A549 (cell line): Measurements from ENCODE around the gene CAV2. TPM values are rescaled to one million over a fixed set of nuclear protein-coding genes. Genes with fewer than 3 reads are reported as not detected.

Experiments
- ATAC-seq, 2 experiments: fragments of 200-7000 bp in 1 of 2; fragments of >200 bp in 1 of 2; cut with Nextera tagmentation in 1 of 2; cut with Tn5 transposase in 1 of 2; 3 replicates each; pipeline versions ENCODE4 v1.8.0 to v1.9.1; 2018 to 2020; ENCODE audit warnings: mild to moderate bottlenecking in 1 of 2, moderate library complexity in 1 of 2
- CTCF ChIA-PET: fragments of 300-600 bp; sonication (Branson Sonifier 250); formaldehyde crosslinking; extraction: SDS; loops from one replicate; lab custom pipeline; 2021; ENCODE audit warnings: antibody characterized with exemption, inconsistent platforms; lab: Yijun Ruan, JAX
- POLR2A ChIA-PET: fragments of 350-600 bp; formaldehyde crosslinking; extraction: SDS; loops from one replicate; lab custom pipeline; 2021; ENCODE audit warnings: antibody characterized with exemption, inconsistent platforms; lab: Yijun Ruan, JAX
- DNase-seq, 2 experiments: peaks; one replicate each; pipeline versions ENCODE4 v3.0.0 to v3.0.0-alpha.2; 2011 to 2016; ENCODE audit warnings: low read depth in 1 of 2, low spot score in 1 of 2
- FAIRE-seq: peaks from 2 replicates; lab custom pipeline; 2011; peaks lifted over from hg19 to GRCh38; lab: Jason Lieb, UNC
- H3K27ac ChIP-seq, 2 experiments: fragments of >200 bp; sonication (Bioruptor Twin); formaldehyde crosslinking; 3 replicates each; pipeline ENCODE4 v1.5.1; 2016 to 2017
- H3K4me1 ChIP-seq: fragments of >200 bp; sonication (Bioruptor Twin); formaldehyde crosslinking; 3 replicates; pipeline ENCODE4 v1.6.1; 2016
- H3K4me2 ChIP-seq: fragments of >200 bp; sonication (Bioruptor Twin); formaldehyde crosslinking; 3 replicates; pipeline ENCODE4 v1.6.1; 2016
- H3K4me3 ChIP-seq: fragments of >200 bp; sonication (Bioruptor Twin); formaldehyde crosslinking; 3 replicates; pipeline ENCODE4 v1.5.1; 2016
- H3K9me3 ChIP-seq: fragments of >200 bp; sonication (Bioruptor Twin); formaldehyde crosslinking; 3 replicates; pipeline ENCODE4 v1.6.1; 2016
- BCL3 ChIP-seq: fragments of >200 bp; sonication (Bioruptor Twin); formaldehyde crosslinking; IDR thresholded peaks from 3 replicates; pipeline ENCODE4 v1.6.1; 2016
- CBX8 ChIP-seq: fragments of 200-600 bp; sonication (generic); IDR thresholded peaks from 2 replicates; pipeline ENCODE4 v1.6.1; 2016
- CEBPB ChIP-seq, 2 experiments: fragments of >200 bp in 1 of 2; sonication (Bioruptor Twin) in 1 of 2; formaldehyde crosslinking in 1 of 2; IDR thresholded peaks; 2 replicates each; pipeline ENCODE4 v1.6.1; 2012 to 2016
- CHD2 ChIP-seq: fragments of 150-350 bp; IDR thresholded peaks from 2 replicates; pipeline ENCODE4 v1.6.1; 2014; ENCODE audit warnings: low read length; ENCODE audit not compliant: partially characterized antibody
- CHD4 ChIP-seq: fragments of 200-600 bp; sonication (generic); IDR thresholded peaks from 2 replicates; pipeline ENCODE4 v1.6.1; 2016; ENCODE audit warnings: antibody characterized with exemption, mild to moderate bottlenecking, borderline replicate concordance
- CTCF ChIP-seq: fragments of >200 bp; sonication (Bioruptor Twin); formaldehyde crosslinking; IDR thresholded peaks from 3 replicates; pipeline ENCODE4 v1.5.1; 2016
- EHF ChIP-seq: fragments of 250-450 bp; sonication (Bioruptor Pico); IDR thresholded peaks from 2 replicates; pipeline ENCODE4 v1.5.0; 2020; ENCODE audit warnings: mild to moderate bottlenecking
- EHMT2 ChIP-seq: fragments of 200-600 bp; sonication (generic); IDR thresholded peaks from 2 replicates; pipeline ENCODE4 v1.6.1; 2016; ENCODE audit warnings: antibody characterized with exemption, low read depth, mild to moderate bottlenecking, moderate library complexity
- EP300 ChIP-seq, 2 experiments: fragments of >200 bp; sonication (Bioruptor Twin); formaldehyde crosslinking; IDR thresholded peaks; 2 replicates in 1 of 2; 3 replicates in 1 of 2; pipeline ENCODE4 v1.6.1; 2016 to 2017
- ESRRA ChIP-seq: fragments of 150-350 bp; IDR thresholded peaks from 2 replicates; pipeline ENCODE4 v1.6.1; 2014; ENCODE audit warnings: mild to moderate bottlenecking, low read length, borderline replicate concordance
- FOSB ChIP-seq: fragments of 250-450 bp; sonication (Bioruptor Pico); IDR thresholded peaks from 2 replicates; pipeline ENCODE4 v1.5.0; 2020; ENCODE audit warnings: mild to moderate bottlenecking, moderate library complexity
- FOSL2 ChIP-seq, 2 experiments: fragments of 450-650 bp in 1 of 2; fragments of >200 bp in 1 of 2; sonication (Bioruptor Twin) in 1 of 2; formaldehyde crosslinking; IDR thresholded peaks; 2 replicates each; pipeline versions ENCODE4 v1.5.0 to v1.6.1; 2016 to 2020; ENCODE audit warnings: mild to moderate bottlenecking in 1 of 2, moderate library complexity in 1 of 2
- GATA3 ChIP-seq: IDR thresholded peaks from 2 replicates; pipeline ENCODE4 v1.6.1; 2012; ENCODE audit warnings: borderline replicate concordance
- HDAC2 ChIP-seq: fragments of 200-600 bp; sonication (generic); IDR thresholded peaks from 2 replicates; pipeline ENCODE4 v1.6.1; 2016
- HMGXB4 ChIP-seq: fragments of 250-450 bp; sonication (Bioruptor Pico); IDR thresholded peaks from 2 replicates; pipeline ENCODE4 v1.5.0; 2021; ENCODE audit warnings: mild to moderate bottlenecking, moderate library complexity, borderline replicate concordance
- HOXA7 ChIP-seq: fragments of 250-450 bp; sonication (Bioruptor Pico); IDR thresholded peaks from 2 replicates; pipeline ENCODE4 v1.5.0; 2020; ENCODE audit warnings: mild to moderate bottlenecking, moderate library complexity
- HOXB5 ChIP-seq: fragments of 250-450 bp; sonication (Bioruptor Pico); IDR thresholded peaks from 2 replicates; pipeline ENCODE4 v1.5.0; 2020; ENCODE audit warnings: mild to moderate bottlenecking, moderate library complexity
- JUN ChIP-seq, 2 experiments: fragments of >200 bp; sonication (Bioruptor Twin); formaldehyde crosslinking; IDR thresholded peaks; 2 replicates in 1 of 2; 3 replicates in 1 of 2; pipeline ENCODE4 v1.6.1; 2016 to 2017
- JUNB ChIP-seq: fragments of >200 bp; sonication (Bioruptor Twin); formaldehyde crosslinking; IDR thresholded peaks from 2 replicates; pipeline ENCODE4 v1.6.1; 2016
- MAFK ChIP-seq: fragments of 450-650 bp; IDR thresholded peaks from 2 replicates; pipeline ENCODE4 v1.6.1; 2014; ENCODE audit not compliant: partially characterized antibody
- MAX ChIP-seq: IDR thresholded peaks from 2 replicates; pipeline ENCODE4 v1.6.1; 2012
- MAZ ChIP-seq: fragments of 150-350 bp; IDR thresholded peaks from 2 replicates; pipeline ENCODE4 v1.6.1; 2014; ENCODE audit warnings: antibody characterized with exemption, low read depth, low read length, borderline replicate concordance
- MYC ChIP-seq: IDR thresholded peaks from 2 replicates; pipeline ENCODE4 v1.6.1; 2012; ENCODE audit warnings: mild to moderate bottlenecking, inconsistent platforms, low read length, improper control_type of control experiment, borderline replicate concordance
- NR3C1 ChIP-seq: fragments of >200 bp; sonication (Bioruptor Twin); formaldehyde crosslinking; IDR thresholded peaks from 3 replicates; pipeline ENCODE4 v1.6.1; 2017
- POLR2AphosphoS2 ChIP-seq: conservative IDR thresholded peaks from 2 replicates; pipeline ENCODE4 v1.6.1; 2012; ENCODE audit warnings: low read length, improper control_type of control experiment, inconsistent platforms
- RAD21 ChIP-seq, 2 experiments: fragments of >200 bp in 1 of 2; sonication (Bioruptor Twin) in 1 of 2; formaldehyde crosslinking in 1 of 2; IDR thresholded peaks in 1 of 2; conservative IDR thresholded peaks in 1 of 2; 2 replicates in 1 of 2; 3 replicates in 1 of 2; pipeline ENCODE4 v1.6.1; 2012 to 2018; ENCODE audit warnings: inconsistent platforms in 1 of 2
- RCOR1 ChIP-seq: fragments of 150-350 bp; IDR thresholded peaks from 2 replicates; pipeline ENCODE4 v1.6.1; 2014; ENCODE audit warnings: antibody characterized with exemption, low read length, low read depth
- RFX5 ChIP-seq: fragments of 450-650 bp; IDR thresholded peaks from 2 replicates; pipeline ENCODE4 v1.7.1; 2014; ENCODE audit warnings: antibody characterized with exemption, mild to moderate bottlenecking, moderate library complexity
- RNF2 ChIP-seq: fragments of 200-600 bp; sonication (generic); IDR thresholded peaks from 2 replicates; pipeline ENCODE4 v1.6.1; 2016; ENCODE audit warnings: low read depth, mild to moderate bottlenecking, antibody characterized with exemption, moderate library complexity, borderline replicate concordance
- ZFP36 ChIP-seq: fragments of 450-650 bp; IDR thresholded peaks from 2 replicates; pipeline ENCODE4 v1.6.1; 2014; ENCODE audit warnings: borderline replicate concordance; ENCODE audit not compliant: partially characterized antibody
- WGBS: methylation state at CpG from one replicate; pipeline ENCODE4 v1.1.6; 2017; ENCODE audit errors: missing lambda C conversion rate; 5-methylcytosine and 5-hydroxymethylcytosine counted together
- polyA plus RNA-seq, 4 experiments: library from polyadenylated mRNA; depleted of rRNA in 3 of 4; stranded (reverse); fragments of >200 nt; fragmentation: RNase III in 1 of 4; extraction: RNeasy Plus Mini Kit Qiagen cat#74134 plus additional on column Dnase treatment in 1 of 4; gene quantifications; 2 replicates in 3 of 4; 3 replicates in 1 of 4; pipeline ENCODE4 v1.2.3, GENCODE V29; 2011 to 2017

CAV2 gene
- polyA plus RNA-seq, 2 of the 4 experiments (the other 2 are of a cell fraction), result 156 to 257 TPM

- Histone ChIP-seq H3K4me2 (peak overlapping the region; percentile 74), H3K4me3 (peak overlapping the region; percentile 71), H3K4me1 (peaks cover 37% of the 10 kb centered on the region), H3K9me3 (no peaks in the 10 kb centered on the region; the same call in 2 of the 3 replicates), H3K27ac (peak overlapping the region; percentile 88 to 94)
- DNase-seq, result peak; percentile 35 to 55
- CTCF ChIA-PET, result interaction anchor here (0.7 to 9.8 kb wide), 10 partner anchors 17 to 243 kb away, joined by 3 to 54 read pairs (median 4); partner anchors contain the start of gene CAV1
- POLR2A ChIA-PET, result interaction anchor here (0.7 to 4.2 kb wide), 9 partner anchors 9 to 243 kb away, joined by 3 to 50 read pairs (median 4); partner anchors contain the start of gene CAV1
- no peak for ATAC-seq
- no peak for FAIRE-seq
- TF ChIP-seq FOSL2 (IDR thresholded peaks at IDR 0.05), result no peak
- TF ChIP-seq FOSL2 (CRISPR knock-in tag; IDR thresholded peaks at IDR 0.05), result peak; percentile 50
- peak in 1 of 2 experiments; percentile 49; a peak in 1 of 4 replicates for TF ChIP-seq CEBPB (IDR thresholded peaks at IDR 0.05)
- TF ChIP-seq FOSB (CRISPR knock-in tag), result no peak
- no peak for TF ChIP-seq EHF (CRISPR knock-in tag)
- TF ChIP-seq MAZ, result no peak
- no peak for TF ChIP-seq RCOR1
- TF ChIP-seq BCL3, result no peak
- TF ChIP-seq GATA3, result peak; percentile 65; the same call in 1 of the 2 replicates
- peak; percentile 76 for TF ChIP-seq JUNB
- peak; percentile 18 to 37; a peak in 1 of 5 replicates for TF ChIP-seq EP300 (IDR thresholded peaks at IDR 0.05)
- TF ChIP-seq POLR2AphosphoS2, result no peak
- TF ChIP-seq MAX, result 0 out of 2 replicates have a peak, but pooled peaks have one; percentile 20
- TF ChIP-seq JUN (IDR thresholded peaks at IDR 0.05), result 0 out of 5 replicates have a peak, but pooled peaks of 1 of the 2 experiments have one; percentile 35
- no peak for TF ChIP-seq CHD2
- no peak for TF ChIP-seq MAFK
- TF ChIP-seq EHMT2, result no peak
- no peak for TF ChIP-seq HDAC2
- 18% methylated on average over 2 of the region's 2 CpGs for WGBS
These were observed 2.9 kb downstream of the CAV2 start for GRCh38 chr7:116502201-116503096.

GRCh38 chr7:116503835-116504234 is 4.3 kb downstream of the CAV2 start:
- no peak overlapping the region for H3K4me3 ChIP-seq
- H3K4me2 ChIP-seq, result 0 out of 3 replicates have a peak overlapping the region, but pooled peaks have one; percentile 2
- peaks cover 29% of the 10 kb centered on the region for H3K4me1 ChIP-seq
- H3K9me3 ChIP-seq, result no peaks in the 10 kb centered on the region; the same call in 2 of the 3 replicates
- ATAC-seq, result no peak
- POLR2A ChIA-PET, result interaction anchor here (1.4 kb wide), 1 partner anchor 61 kb away, joined by 3 read pairs; no protein-coding TSS in a partner anchor
- CTCF ChIA-PET, result interaction anchor here (1.0 to 9.8 kb wide), 3 partner anchors 21 to 23 kb away, joined by 3 to 54 read pairs (median 3); partner anchors contain the start of gene CAV1
- DNase-seq, result no peak
- no peak for FAIRE-seq
- peak overlapping the region in 1 of 2 experiments; percentile 94; a peak in 3 of 6 replicates for H3K27ac ChIP-seq
- TF ChIP-seq HMGXB4 (CRISPR knock-in tag) (no peak), RAD21 (conservative IDR thresholded peaks at IDR 0.05 in 1 of 2, IDR thresholded peaks at IDR 0.05 in 1 of 2) (no peak), ESRRA (no peak), BCL3 (no peak), RNF2 (no peak), HDAC2 (no peak), MAFK (no peak), RFX5 (no peak), NR3C1 (no peak), MYC (no peak), ZFP36 (no peak), CBX8 (no peak), HOXB5 (no peak), CTCF (no peak), HOXA7 (CRISPR knock-in tag) (no peak), CHD4 (no peak)
